Mesendoderm (in vitro differentiated cells): ENCODE results near the gene RAB44.

ENCODE experiments used
- DNase-seq: peaks from one replicate; pipeline ENCODE4 v3.0.0; 2013
- H2AK5ac ChIP-seq: 2 replicates; pipeline ENCODE4 v1.6.1; 2013; ENCODE audit warnings: low read length, inconsistent platforms
- H2BK120ac ChIP-seq: 2 replicates; pipeline ENCODE4 v1.6.1; 2013; ENCODE audit warnings: low read depth, mild to moderate bottlenecking, low read length, moderate library complexity, mixed read lengths
- H2BK15ac ChIP-seq: replicated peaks from 2 replicates; pipeline ENCODE4 v1.6.1; 2013; ENCODE audit warnings: low read depth, mild to moderate bottlenecking, moderate library complexity
- H2BK5ac ChIP-seq: 2 replicates; pipeline ENCODE4 v1.6.1; 2013; ENCODE audit warnings: low read length, inconsistent platforms
- H3K18ac ChIP-seq: 2 replicates; pipeline ENCODE4 v1.6.1; 2013; ENCODE audit warnings: mild to moderate bottlenecking, low read length, mixed read lengths
- H3K23ac ChIP-seq: one replicate; pipeline ENCODE4 v1.6.1; 2013; ENCODE audit warnings: low read length
- H3K27ac ChIP-seq: 2 replicates; pipeline ENCODE4 v1.5.1; 2013; ENCODE audit warnings: low read depth, mild to moderate bottlenecking, inconsistent platforms, low read length, moderate library complexity
- H3K27me3 ChIP-seq: 2 replicates; pipeline ENCODE4 v1.6.1; 2013; ENCODE audit warnings: low read length, control low read depth, mild to moderate bottlenecking, inconsistent platforms; ENCODE audit not compliant: insufficient read depth, poor library complexity
- H3K36me3 ChIP-seq: 2 replicates; pipeline ENCODE4 v1.6.1; 2013; ENCODE audit warnings: low read length, inconsistent platforms; ENCODE audit not compliant: control insufficient read depth, insufficient read depth
- H3K4ac ChIP-seq: one replicate; pipeline ENCODE4 v1.6.1; 2013; ENCODE audit warnings: low read depth, mild to moderate bottlenecking, low read length, moderate library complexity
- H3K4me1 ChIP-seq: 2 replicates; pipeline ENCODE4 v1.6.1; 2013; ENCODE audit warnings: low read depth, low read length, inconsistent platforms; ENCODE audit not compliant: control insufficient read depth
- H3K4me2 ChIP-seq: 2 replicates; pipeline ENCODE4 v1.6.1; 2013; ENCODE audit warnings: low read length
- H3K4me3 ChIP-seq: 2 replicates; pipeline ENCODE4 v1.5.1; 2013; ENCODE audit warnings: mild to moderate bottlenecking, low read length
- H3K56ac ChIP-seq: one replicate; pipeline ENCODE4 v1.6.1; 2013; ENCODE audit warnings: low read length
- H3K79me1 ChIP-seq: 2 replicates; pipeline ENCODE4 v1.6.1; 2013; ENCODE audit warnings: low read length, inconsistent platforms
- H3K79me2 ChIP-seq: 2 replicates; pipeline ENCODE4 v1.6.1; 2013; ENCODE audit warnings: mild to moderate bottlenecking, low read length; ENCODE audit not compliant: control insufficient read depth, insufficient read depth
- H3K9ac ChIP-seq: 2 replicates; pipeline ENCODE4 v1.6.1; 2013; ENCODE audit warnings: low read length, inconsistent platforms
- H4K5ac ChIP-seq: one replicate; pipeline ENCODE4 v1.6.1; 2013; ENCODE audit warnings: low read length
- H4K8ac ChIP-seq: one replicate; pipeline ENCODE4 v1.6.1; 2013; ENCODE audit warnings: low read depth, mild to moderate bottlenecking, control low read depth, low read length, moderate library complexity
- WGBS: extraction: QIAGEN DNeasy Blood & Tissue Kit; methylation state at CpG from one replicate; pipeline ENCODE4 v1.1.7; 2013; ENCODE audit warnings: low lambda C conversion rate, missing lambda C conversion rate; ENCODE audit not compliant: insufficient coverage; ENCODE audit errors: extremely low coverage; 5-methylcytosine and 5-hydroxymethylcytosine counted together

Gene RAB44

GRCh38 chr6:36742146-36742545, 44.5 kb downstream of the RAB44 start:
- H2AK5ac ChIP-seq: no peak overlapping the region
- H3K18ac ChIP-seq: no peak overlapping the region
- H3K4me3 ChIP-seq: no peak overlapping the region
- no CpG with 5 or more reads among the region's 19 CpGs for WGBS
- no peak overlapping the region for H3K56ac ChIP-seq
- H2BK120ac ChIP-seq: no peak overlapping the region
- no peaks in the 10 kb centered on the region for H3K27me3 ChIP-seq
- no peak overlapping the region for H3K23ac ChIP-seq
- H3K79me1 ChIP-seq: no peaks in the 10 kb centered on the region
- H4K5ac ChIP-seq: no peak overlapping the region
- no peak overlapping the region for H2BK15ac ChIP-seq
- no peak overlapping the region for H3K4me2 ChIP-seq
- DNase-seq: no peak
- no peaks in the 10 kb centered on the region for H3K4me1 ChIP-seq
- no peaks in the 10 kb centered on the region for H3K36me3 ChIP-seq
- H3K9ac ChIP-seq: no peak overlapping the region
- no peak overlapping the region for H2BK5ac ChIP-seq
- H3K4ac ChIP-seq: no peak overlapping the region
- H3K79me2 ChIP-seq: no peaks in the 10 kb centered on the region
- no peak overlapping the region for H4K8ac ChIP-seq
- H3K27ac ChIP-seq: no peak overlapping the region

DNA sequence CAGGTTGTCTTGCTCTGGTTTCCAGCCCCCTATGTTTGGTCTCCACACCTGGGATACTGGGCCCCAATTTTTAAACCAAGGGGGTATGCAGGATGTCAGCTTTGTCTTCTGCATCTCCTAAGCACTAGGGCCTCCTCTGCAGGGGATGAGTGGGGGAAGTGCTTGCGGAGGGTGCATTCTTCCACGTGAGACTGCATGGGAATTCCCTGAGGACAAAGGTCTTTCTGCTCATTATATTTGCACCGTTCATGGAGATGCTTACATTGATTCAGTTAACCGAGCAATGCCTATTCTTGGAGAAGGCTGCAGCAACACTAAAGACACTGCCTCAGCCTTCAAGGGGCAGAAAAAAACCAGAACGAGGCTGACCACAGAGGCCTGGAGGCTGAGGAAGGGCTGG, 45.4 kb downstream of the RAB44 start:
- H3K27ac ChIP-seq: no peak overlapping the region
- no peaks in the 10 kb centered on the region for H3K79me2 ChIP-seq
- WGBS: no CpG with 5 or more reads among the region's 5 CpGs
- H3K27me3 ChIP-seq: no peaks in the 10 kb centered on the region
- no peaks in the 10 kb centered on the region for H3K79me1 ChIP-seq
- no peak overlapping the region for H2AK5ac ChIP-seq
- no peak overlapping the region for H3K56ac ChIP-seq
- H2BK5ac ChIP-seq: no peak overlapping the region
- no peak overlapping the region for H4K5ac ChIP-seq
- no peaks in the 10 kb centered on the region for H3K4me1 ChIP-seq
- no peak overlapping the region for H3K9ac ChIP-seq
- DNase-seq: no peak
- no peak overlapping the region for H3K23ac ChIP-seq
- H4K8ac ChIP-seq: no peak overlapping the region
- H2BK15ac ChIP-seq: no peak overlapping the region
- no peaks in the 10 kb centered on the region for H3K36me3 ChIP-seq
- H3K4ac ChIP-seq: no peak overlapping the region
- no peak overlapping the region for H3K4me2 ChIP-seq
- no peak overlapping the region for H3K4me3 ChIP-seq
- no peak overlapping the region for H3K18ac ChIP-seq
- H2BK120ac ChIP-seq: no peak overlapping the region

DNA sequence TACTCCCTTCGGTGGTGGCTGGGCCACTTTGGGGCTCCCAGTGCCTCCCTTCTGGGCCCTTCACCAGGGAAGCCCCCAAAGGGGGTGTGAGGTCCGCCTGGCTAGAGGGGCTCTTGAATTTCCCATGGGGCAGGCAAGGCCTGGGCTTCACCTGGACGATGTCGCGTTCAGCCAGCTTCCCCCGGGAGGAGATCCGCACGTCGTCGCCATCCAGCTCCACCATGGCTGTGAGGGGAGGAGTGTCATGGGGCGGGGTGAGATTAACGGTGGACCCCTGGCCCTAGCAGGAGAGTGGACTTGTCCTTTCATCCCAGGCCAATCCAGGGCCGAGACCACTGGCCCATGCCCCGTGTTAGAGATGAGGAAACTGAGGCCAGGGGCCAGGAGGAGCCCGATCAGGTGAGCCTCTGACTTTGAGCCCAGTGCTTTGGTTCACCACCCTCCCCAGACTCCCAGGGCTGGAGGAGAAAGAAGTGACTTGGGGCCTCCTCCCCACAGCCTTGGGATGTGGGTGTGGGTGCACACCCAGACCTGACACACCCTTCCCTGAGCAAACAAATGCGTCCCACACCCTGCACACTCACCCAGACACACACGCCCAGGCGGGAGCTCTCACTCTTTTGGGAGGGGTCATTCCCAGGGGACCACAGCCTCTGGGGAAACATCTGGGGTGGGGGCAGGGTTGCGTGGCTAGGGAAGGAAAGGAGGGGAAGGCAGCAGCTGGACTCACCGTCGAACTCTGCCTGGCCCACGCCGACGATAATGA, 46.1 kb downstream of the RAB44 start:
- no peak overlapping the region for H3K4ac ChIP-seq
- no peak overlapping the region for H2BK5ac ChIP-seq
- no peak overlapping the region for H3K4me2 ChIP-seq
- H2BK15ac ChIP-seq: no peak overlapping the region
- H2BK120ac ChIP-seq: no peak overlapping the region
- no peak overlapping the region for H4K8ac ChIP-seq
- no peak for DNase-seq
- H3K36me3 ChIP-seq: no peaks in the 10 kb centered on the region
- no peak overlapping the region for H3K27ac ChIP-seq
- H3K9ac ChIP-seq: no peak overlapping the region
- H3K18ac ChIP-seq: no peak overlapping the region
- no peaks in the 10 kb centered on the region for H3K79me1 ChIP-seq
- H3K4me3 ChIP-seq: no peak overlapping the region
- no peak overlapping the region for H4K5ac ChIP-seq
- no peaks in the 10 kb centered on the region for H3K27me3 ChIP-seq
- H3K4me1 ChIP-seq: no peaks in the 10 kb centered on the region
- no peaks in the 10 kb centered on the region for H3K79me2 ChIP-seq
- WGBS: no CpG with 5 or more reads among the region's 24 CpGs
- H3K56ac ChIP-seq: no peak overlapping the region
- no peak overlapping the region for H3K23ac ChIP-seq
- no peak overlapping the region for H2AK5ac ChIP-seq

DNA sequence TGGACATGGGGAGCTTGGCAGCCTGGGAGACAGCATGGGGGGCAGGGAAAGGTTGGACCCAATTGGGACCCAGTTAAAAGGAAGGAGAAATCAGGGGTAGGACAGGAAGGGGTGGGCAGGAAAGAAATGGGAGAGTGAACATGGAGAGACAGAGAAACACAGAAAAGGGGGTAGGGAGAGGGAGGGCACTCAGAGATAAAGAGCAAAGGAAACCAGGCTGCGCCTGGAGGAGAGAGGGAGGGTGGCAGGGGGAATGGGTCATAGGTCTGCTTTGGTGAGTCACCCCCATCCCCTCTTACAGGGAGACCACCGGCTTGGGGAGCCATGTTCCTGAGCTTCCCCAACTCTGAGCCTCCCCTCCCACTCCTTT, 46.7 kb downstream of the RAB44 start:
- H3K79me2 ChIP-seq: no peaks in the 10 kb centered on the region
- H3K27me3 ChIP-seq: no peaks in the 10 kb centered on the region
- H3K23ac ChIP-seq: no peak overlapping the region
- no peaks in the 10 kb centered on the region for H3K79me1 ChIP-seq
- WGBS: no CpG with 5 or more reads among the region's 2 CpGs
- H3K9ac ChIP-seq: no peak overlapping the region
- H4K8ac ChIP-seq: no peak overlapping the region
- H2BK120ac ChIP-seq: no peak overlapping the region
- H2AK5ac ChIP-seq: no peak overlapping the region
- no peak overlapping the region for H4K5ac ChIP-seq
- no peak overlapping the region for H3K4me3 ChIP-seq
- H2BK15ac ChIP-seq: no peak overlapping the region
- no peaks in the 10 kb centered on the region for H3K36me3 ChIP-seq
- no peak overlapping the region for H2BK5ac ChIP-seq
- H3K18ac ChIP-seq: no peak overlapping the region
- H3K27ac ChIP-seq: no peak overlapping the region
- no peaks in the 10 kb centered on the region for H3K4me1 ChIP-seq
- no peak overlapping the region for H3K4me2 ChIP-seq
- no peak for DNase-seq
- H3K4ac ChIP-seq: no peak overlapping the region
- H3K56ac ChIP-seq: no peak overlapping the region

DNA sequence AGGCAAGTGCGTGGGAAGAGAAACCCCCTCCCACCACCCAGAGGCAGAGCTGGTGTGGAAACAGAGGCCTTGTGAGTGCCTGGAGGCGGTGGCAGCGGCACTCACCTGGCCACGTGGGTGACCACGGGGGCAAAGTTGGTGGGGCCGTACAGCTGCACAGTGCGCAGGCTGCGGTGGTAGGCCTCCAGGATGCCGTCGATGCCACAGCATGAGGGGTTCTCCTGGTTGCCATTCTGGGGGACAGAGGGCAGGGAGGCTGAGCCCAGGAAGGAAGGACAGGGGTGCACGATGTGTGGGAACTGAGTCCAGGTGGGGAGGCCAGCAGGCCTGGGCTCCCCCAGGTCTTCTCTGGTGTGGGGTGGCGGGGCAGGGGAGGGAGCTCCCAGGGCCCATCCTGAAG, 47.7 kb downstream of the RAB44 start:
- Histone ChIP-seq H3K27ac (no peak overlapping the region), H3K23ac (no peak overlapping the region), H3K79me2 (no peaks in the 10 kb centered on the region), H3K4ac (no peak overlapping the region), H3K4me3 (no peak overlapping the region), H3K18ac (no peak overlapping the region), H3K36me3 (no peaks in the 10 kb centered on the region), H3K56ac (no peak overlapping the region), H2AK5ac (no peak overlapping the region), H3K27me3 (no peaks in the 10 kb centered on the region), H3K4me2 (no peak overlapping the region), H4K5ac (no peak overlapping the region), H4K8ac (no peak overlapping the region), H3K79me1 (no peaks in the 10 kb centered on the region), H3K9ac (no peak overlapping the region), H2BK5ac (no peak overlapping the region), H3K4me1 (no peaks in the 10 kb centered on the region), H2BK120ac (no peak overlapping the region), H2BK15ac (no peak overlapping the region)
- no peak for DNase-seq
- no CpG with 5 or more reads among the region's 12 CpGs for WGBS

GRCh38 chr6:36745836-36746235, 48.2 kb downstream of the RAB44 start:
- WGBS: no CpG with 5 or more reads among the region's 8 CpGs
- Histone ChIP-seq H3K4me3 (no peak overlapping the region), H3K9ac (no peak overlapping the region), H3K79me1 (no peaks in the 10 kb centered on the region), H3K4me2 (no peak overlapping the region), H3K4ac (no peak overlapping the region), H3K23ac (no peak overlapping the region), H2BK15ac (no peak overlapping the region), H3K27ac (no peak overlapping the region), H3K79me2 (no peaks in the 10 kb centered on the region), H3K18ac (no peak overlapping the region), H2AK5ac (no peak overlapping the region), H4K8ac (no peak overlapping the region), H2BK5ac (no peak overlapping the region), H3K36me3 (no peaks in the 10 kb centered on the region), H3K56ac (no peak overlapping the region), H3K27me3 (no peaks in the 10 kb centered on the region), H2BK120ac (no peak overlapping the region), H3K4me1 (no peaks in the 10 kb centered on the region), H4K5ac (no peak overlapping the region)
- no peak for DNase-seq
